Amniotic epithelial cell (primary cell): Measurements from ENCODE around the gene S100A11.

Source experiments
- DNase-seq: peaks from one replicate; pipeline ENCODE4 v3.0.0-alpha.2; 2010; ENCODE audit warnings: low read depth

S100A11 gene

GRCh38 chr1:151984313-151984956, 52.4 kb downstream of the S100A11 start:
- DNase-seq = no peak
